HG03103 (cell line): Measurements from ENCODE around the gene HDDC3.

ENCODE experiments used
- ATAC-seq: cut with Tn5 transposase; IDR thresholded peaks from one replicate; pipeline ENCODE4 v1.9.1; 2021; ENCODE audit warnings: low read depth; ENCODE audit not compliant: unreplicated experiment

HDDC3 gene

DNA sequence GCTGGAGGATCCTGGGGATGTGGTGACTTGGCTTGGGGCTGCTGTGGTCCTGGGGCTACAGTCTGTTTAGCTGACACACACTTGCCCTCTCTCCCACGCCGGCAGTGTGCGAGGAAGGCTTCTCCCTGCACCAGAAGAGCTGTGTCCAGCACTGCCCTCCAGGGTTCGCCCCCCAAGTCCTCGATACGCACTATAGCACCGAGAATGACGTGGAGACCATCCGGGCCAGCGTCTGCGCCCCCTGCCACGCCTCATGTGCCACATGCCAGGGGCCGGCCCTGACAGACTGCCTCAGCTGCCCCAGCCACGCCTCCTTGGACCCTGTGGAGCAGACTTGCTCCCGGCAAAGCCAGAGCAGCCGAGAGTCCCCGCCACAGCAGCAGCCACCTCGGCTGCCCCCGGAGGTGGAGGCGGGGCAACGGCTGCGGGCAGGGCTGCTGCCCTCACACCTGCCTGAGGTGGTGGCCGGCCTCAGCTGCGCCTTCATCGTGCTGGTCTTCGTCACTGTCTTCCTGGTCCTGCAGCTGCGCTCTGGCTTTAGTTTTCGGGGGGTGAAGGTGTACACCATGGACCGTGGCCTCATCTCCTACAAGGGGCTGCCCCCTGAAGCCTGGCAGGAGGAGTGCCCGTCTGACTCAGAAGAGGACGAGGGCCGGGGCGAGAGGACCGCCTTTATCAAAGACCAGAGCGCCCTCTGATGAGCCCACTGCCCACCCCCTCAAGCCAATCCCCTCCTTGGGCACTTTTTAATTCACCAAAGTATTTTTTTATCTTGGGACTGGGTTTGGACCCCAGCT is 51.0 kb downstream of the HDDC3 start:
- no peak for ATAC-seq

DNA sequence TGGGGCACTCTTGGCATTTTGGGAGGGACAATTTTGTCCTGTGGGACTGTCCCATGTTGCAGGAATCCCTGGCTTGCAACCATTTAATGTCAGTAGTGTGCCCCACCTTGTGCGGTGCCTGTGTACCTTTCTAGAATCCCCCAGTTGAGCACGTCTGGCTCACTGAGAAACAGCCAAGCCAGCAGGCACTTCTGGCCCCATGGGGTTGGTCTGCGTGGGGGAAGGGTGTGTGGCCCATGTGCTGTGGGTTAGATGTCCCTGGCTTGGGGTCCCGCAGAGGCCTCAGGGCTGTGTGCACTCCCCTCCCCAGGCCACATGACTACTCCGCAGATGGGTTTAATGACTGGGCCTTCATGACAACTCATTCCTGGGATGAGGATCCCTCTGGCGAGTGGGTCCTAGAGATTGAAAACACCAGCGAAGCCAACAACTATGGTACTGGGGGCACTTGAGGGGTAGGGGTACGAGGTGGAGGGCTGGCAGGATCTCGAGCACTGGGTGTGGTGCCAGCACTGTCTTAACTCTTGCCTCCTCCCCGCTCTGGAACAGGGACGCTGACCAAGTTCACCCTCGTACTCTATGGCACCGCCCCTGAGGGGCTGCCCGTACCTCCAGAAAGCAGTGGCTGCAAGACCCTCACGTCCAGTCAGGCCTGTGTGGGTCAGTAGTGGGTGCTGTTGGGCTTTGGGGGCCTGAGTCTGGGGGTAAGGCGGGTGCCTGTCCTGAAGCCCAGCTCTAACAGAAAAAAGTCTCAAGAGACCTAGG is 51.8 kb downstream of the HDDC3 start:
- ATAC-seq, result no peak
